Measurements from ENCODE around the gene DENND6B. TPM values are rescaled to one million over a fixed set of nuclear protein-coding genes. Genes with fewer than 3 reads are reported as not detected.

The DENND6B gene
- total and polyA plus RNA-seq, 2 of the 13 experiments (the other 11 are each of a cell fraction or from before 2014, with no cell fraction given): 0.95 to 3.8 TPM

DNA sequence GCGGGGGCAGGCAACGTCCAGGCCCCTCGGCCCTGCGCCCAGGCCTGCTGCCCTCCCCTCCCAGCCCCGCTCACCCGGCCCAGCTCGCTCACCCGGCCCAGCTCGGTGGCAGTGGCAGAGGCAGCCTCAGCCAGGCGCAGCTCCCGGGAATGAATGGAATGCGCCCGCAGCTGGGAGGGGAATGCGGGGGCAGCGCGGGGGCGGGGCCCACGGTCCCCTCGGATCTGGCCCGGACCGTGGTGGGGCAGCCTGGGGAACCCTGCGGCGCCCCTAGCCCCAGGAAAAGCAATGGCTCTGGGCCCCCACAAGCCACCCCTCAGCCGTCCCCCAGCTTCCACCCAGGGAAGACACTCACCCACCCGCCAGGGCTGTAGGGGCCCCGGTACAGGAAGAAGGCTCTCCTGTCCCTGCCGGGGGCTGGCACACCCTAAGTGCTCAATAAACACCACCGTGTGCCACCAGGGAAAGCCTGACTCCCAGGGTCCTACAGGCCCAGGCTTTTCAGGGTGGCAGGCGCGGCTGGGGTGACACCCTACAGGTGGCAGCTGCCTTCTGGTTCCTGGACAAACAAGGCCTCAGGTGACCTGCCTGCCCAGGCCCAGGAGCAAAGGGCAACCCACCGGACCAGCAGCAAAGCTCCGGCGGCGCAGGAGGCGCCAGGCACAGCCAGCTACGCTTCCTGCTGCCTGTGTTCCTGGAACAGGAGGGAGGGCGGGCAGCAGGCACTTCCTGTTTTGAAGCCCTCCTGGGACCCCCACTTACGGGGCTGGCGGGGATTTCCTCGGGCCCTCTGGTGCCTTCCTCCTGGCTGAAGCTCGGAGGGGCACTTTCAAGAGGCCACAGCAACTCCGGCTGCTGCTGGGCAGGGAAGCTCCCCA, 33.1 kb downstream of the DENND6B start (continued):
- TF ChIP-seq, protein P1, sequence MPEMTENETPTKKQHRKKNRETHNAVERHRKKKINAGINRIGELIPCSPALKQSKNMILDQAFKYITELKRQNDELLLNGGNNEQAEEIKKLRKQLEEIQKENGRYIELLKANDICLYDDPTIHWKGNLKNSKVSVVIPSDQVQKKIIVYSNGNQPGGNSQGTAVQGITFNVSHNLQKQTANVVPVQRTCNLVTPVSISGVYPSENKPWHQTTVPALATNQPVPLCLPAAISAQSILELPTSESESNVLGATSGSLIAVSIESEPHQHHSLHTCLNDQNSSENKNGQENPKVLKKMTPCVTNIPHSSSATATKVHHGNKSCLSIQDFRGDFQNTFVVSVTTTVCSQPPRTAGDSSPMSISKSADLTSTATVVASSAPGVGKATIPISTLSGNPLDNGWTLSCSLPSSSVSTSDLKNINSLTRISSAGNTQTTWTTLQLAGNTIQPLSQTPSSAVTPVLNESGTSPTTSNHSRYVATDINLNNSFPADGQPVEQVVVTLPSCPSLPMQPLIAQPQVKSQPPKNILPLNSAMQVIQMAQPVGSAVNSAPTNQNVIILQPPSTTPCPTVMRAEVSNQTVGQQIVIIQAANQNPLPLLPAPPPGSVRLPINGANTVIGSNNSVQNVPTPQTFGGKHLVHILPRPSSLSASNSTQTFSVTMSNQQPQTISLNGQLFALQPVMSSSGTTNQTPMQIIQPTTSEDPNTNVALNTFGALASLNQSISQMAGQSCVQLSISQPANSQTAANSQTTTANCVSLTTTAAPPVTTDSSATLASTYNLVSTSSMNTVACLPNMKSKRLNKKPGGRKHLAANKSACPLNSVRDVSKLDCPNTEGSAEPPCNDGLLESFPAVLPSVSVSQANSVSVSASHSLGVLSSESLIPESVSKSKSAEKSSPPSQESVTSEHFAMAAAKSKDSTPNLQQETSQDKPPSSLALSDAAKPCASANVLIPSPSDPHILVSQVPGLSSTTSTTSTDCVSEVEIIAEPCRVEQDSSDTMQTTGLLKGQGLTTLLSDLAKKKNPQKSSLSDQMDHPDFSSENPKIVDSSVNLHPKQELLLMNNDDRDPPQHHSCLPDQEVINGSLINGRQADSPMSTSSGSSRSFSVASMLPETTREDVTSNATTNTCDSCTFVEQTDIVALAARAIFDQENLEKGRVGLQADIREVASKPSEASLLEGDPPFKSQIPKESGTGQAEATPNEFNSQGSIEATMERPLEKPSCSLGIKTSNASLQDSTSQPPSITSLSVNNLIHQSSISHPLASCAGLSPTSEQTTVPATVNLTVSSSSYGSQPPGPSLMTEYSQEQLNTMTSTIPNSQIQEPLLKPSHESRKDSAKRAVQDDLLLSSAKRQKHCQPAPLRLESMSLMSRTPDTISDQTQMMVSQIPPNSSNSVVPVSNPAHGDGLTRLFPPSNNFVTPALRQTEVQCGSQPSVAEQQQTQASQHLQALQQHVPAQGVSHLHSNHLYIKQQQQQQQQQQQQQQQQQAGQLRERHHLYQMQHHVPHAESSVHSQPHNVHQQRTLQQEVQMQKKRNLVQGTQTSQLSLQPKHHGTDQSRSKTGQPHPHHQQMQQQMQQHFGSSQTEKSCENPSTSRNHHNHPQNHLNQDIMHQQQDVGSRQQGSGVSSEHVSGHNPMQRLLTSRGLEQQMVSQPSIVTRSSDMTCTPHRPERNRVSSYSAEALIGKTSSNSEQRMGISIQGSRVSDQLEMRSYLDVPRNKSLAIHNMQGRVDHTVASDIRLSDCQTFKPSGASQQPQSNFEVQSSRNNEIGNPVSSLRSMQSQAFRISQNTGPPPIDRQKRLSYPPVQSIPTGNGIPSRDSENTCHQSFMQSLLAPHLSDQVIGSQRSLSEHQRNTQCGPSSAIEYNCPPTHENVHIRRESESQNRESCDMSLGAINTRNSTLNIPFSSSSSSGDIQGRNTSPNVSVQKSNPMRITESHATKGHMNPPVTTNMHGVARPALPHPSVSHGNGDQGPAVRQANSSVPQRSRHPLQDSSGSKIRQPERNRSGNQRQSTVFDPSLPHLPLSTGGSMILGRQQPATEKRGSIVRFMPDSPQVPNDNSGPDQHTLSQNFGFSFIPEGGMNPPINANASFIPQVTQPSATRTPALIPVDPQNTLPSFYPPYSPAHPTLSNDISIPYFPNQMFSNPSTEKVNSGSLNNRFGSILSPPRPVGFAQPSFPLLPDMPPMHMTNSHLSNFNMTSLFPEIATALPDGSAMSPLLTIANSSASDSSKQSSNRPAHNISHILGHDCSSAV (CRISPR knock-in tag; IDR thresholded peaks at IDR 0.05; ENCODE audit: borderline replicate concordance): no peak
- no peak for TF ChIP-seq SYNCRIP (IDR thresholded peaks at IDR 0.05; ENCODE audit: insufficient read depth, low read depth, low read length)
- TF ChIP-seq GTF2F1 (IDR thresholded peaks at IDR 0.05; ENCODE audit: low read length): no peak
- peak; percentile 30 for TF ChIP-seq CBX1 (IDR thresholded peaks at IDR 0.05; ENCODE audit: low read depth)
- TF ChIP-seq ZFAT (CRISPR knock-in tag; conservative IDR thresholded peaks at IDR 0.05): no peak
- TF ChIP-seq MEF2D (CRISPR knock-in tag; IDR thresholded peaks at IDR 0.05): peak; percentile 60
- no peak; the same call in 1 of the 2 replicates for TF ChIP-seq MAFG (CRISPR knock-in tag; IDR thresholded peaks at IDR 0.05)
- TF ChIP-seq PAWR (CRISPR knock-in tag; IDR thresholded peaks at IDR 0.05; ENCODE audit: borderline replicate concordance): no peak
- TF ChIP-seq ZNF703 (CRISPR knock-in tag; IDR thresholded peaks at IDR 0.05; ENCODE audit: borderline replicate concordance): no peak
- TF ChIP-seq, protein P2, sequence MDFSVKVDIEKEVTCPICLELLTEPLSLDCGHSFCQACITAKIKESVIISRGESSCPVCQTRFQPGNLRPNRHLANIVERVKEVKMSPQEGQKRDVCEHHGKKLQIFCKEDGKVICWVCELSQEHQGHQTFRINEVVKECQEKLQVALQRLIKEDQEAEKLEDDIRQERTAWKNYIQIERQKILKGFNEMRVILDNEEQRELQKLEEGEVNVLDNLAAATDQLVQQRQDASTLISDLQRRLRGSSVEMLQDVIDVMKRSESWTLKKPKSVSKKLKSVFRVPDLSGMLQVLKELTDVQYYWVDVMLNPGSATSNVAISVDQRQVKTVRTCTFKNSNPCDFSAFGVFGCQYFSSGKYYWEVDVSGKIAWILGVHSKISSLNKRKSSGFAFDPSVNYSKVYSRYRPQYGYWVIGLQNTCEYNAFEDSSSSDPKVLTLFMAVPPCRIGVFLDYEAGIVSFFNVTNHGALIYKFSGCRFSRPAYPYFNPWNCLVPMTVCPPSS (IDR thresholded peaks at IDR 0.05): no peak
- TF ChIP-seq, protein P3, sequence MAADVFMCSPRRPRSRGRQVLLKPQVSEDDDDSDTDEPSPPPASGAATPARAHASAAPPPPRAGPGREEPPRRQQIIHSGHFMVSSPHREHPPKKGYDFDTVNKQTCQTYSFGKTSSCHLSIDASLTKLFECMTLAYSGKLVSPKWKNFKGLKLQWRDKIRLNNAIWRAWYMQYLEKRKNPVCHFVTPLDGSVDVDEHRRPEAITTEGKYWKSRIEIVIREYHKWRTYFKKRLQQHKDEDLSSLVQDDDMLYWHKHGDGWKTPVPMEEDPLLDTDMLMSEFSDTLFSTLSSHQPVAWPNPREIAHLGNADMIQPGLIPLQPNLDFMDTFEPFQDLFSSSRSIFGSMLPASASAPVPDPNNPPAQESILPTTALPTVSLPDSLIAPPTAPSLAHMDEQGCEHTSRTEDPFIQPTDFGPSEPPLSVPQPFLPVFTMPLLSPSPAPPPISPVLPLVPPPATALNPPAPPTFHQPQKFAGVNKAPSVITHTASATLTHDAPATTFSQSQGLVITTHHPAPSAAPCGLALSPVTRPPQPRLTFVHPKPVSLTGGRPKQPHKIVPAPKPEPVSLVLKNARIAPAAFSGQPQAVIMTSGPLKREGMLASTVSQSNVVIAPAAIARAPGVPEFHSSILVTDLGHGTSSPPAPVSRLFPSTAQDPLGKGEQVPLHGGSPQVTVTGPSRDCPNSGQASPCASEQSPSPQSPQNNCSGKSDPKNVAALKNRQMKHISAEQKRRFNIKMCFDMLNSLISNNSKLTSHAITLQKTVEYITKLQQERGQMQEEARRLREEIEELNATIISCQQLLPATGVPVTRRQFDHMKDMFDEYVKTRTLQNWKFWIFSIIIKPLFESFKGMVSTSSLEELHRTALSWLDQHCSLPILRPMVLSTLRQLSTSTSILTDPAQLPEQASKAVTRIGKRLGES (CRISPR knock-in tag; IDR thresholded peaks at IDR 0.05; ENCODE audit: borderline replicate concordance): no peak
- peak; percentile 50; the same call in 1 of the 2 replicates for TF ChIP-seq MIXL1 (CRISPR knock-in tag; IDR thresholded peaks at IDR 0.05)
- peak; percentile 47; the same call in 1 of the 2 replicates for TF ChIP-seq ZMYM2 (CRISPR knock-in tag; IDR thresholded peaks at IDR 0.05)
- TF ChIP-seq KDM4B (CRISPR knock-in tag; IDR thresholded peaks at IDR 0.05): peak; percentile 81
- TF ChIP-seq, protein P4, sequence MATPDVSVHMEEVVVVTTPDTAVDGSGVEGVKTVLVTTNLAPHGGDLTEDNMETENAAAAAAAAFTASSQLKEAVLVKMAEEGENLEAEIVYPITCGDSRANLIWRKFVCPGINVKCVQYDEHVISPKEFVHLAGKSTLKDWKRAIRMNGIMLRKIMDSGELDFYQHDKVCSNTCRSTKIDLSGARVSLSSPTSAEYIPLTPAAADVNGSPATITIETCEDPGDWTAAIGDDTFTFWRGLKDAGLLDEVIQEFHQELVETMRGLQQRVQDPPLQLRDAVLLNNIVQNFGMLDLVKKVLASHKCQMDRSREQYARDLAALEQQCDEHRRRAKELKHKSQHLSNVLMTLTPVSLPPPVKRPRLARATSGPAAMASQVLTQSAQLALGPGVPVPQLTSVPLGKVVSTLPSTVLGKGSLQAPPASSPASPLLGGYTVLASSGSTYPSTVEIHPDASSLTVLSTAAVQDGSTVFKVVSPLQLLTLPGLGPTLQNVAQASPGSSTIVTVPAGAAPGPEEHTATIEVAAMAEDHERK (CRISPR knock-in tag; IDR thresholded peaks at IDR 0.05; ENCODE audit: low read depth): no peak

Data from HepG2 (cell line).